B cell (primary cell): ENCODE results near the gene CATSPER3. TPM values are rescaled to one million over a fixed set of nuclear protein-coding genes. Genes with fewer than 3 reads are reported as not detected.

ENCODE experiments used
- ATAC-seq: fragments of 200-7000 bp; cut with Tn5 transposase; one replicate; pipeline ENCODE4 v1.10.0; 2021; ENCODE audit warnings: low read depth, mild to moderate bottlenecking, moderate number of reproducible peaks, moderate library complexity
- CTCF ChIA-PET: fragments of 350-600 bp; sonication (Branson Sonifier 250); formaldehyde crosslinking; loops from one replicate; lab custom pipeline; 2021; ENCODE audit warnings: antibody characterized with exemption, inconsistent platforms; lab: Charles Lee
- POLR2A ChIA-PET: fragments of 350-600 bp; sonication (Branson Sonifier 250); formaldehyde crosslinking; loops from one replicate; lab custom pipeline; 2021; ENCODE audit warnings: antibody characterized with exemption; lab: Charles Lee
- DNase-seq: peaks from one replicate; pipeline ENCODE4 v3.0.0; 2013
- H2AFZ ChIP-seq: 2 replicates; pipeline ENCODE4 v1.6.1; 2012; ENCODE audit warnings: mild to moderate bottlenecking, low read depth, low read length; ENCODE audit not compliant: insufficient read depth, poor library complexity, severe bottlenecking
- H3K27ac ChIP-seq, 2 donors: 1 replicate in 1 of 2; 2 replicates in 1 of 2; pipeline ENCODE4 v1.5.1; 2012 to 2013; ENCODE audit warnings: low read length in 2 of 2, mild to moderate bottlenecking in 2 of 2, moderate library complexity in 1 of 2
- H3K27me3 ChIP-seq, 4 experiments: fragments of 200-600 bp in 1 of 4; sonication (generic) in 1 of 4; replicated peaks in 1 of 4; 1 replicate in 2 of 4; 2 replicates in 2 of 4; pipeline versions ENCODE4 v1.6.1 to v1.7.0; 2013 to 2016; ENCODE audit warnings: low read length in 3 of 4, mild to moderate bottlenecking in 2 of 4, mixed read lengths in 1 of 4, moderate library complexity in 1 of 4; ENCODE audit not compliant: insufficient read depth in 4 of 4, control insufficient read depth in 3 of 4; ENCODE audit errors: control extremely low read depth in 1 of 4
- H3K36me3 ChIP-seq, 2 experiments: replicated peaks in 1 of 2; 1 replicate in 1 of 2; 2 replicates in 1 of 2; pipeline versions ENCODE4 v1.6.1 to v1.7.1; 2013; ENCODE audit warnings: low read length in 1 of 2; ENCODE audit not compliant: insufficient read depth in 2 of 2, control insufficient read depth in 1 of 2; ENCODE audit errors: control extremely low read depth in 1 of 2, extremely low read depth in 1 of 2
- H3K4me1 ChIP-seq, 2 donors: fragments of 200-600 bp in 1 of 2; sonication (generic) in 1 of 2; 1 replicate in 1 of 2; 2 replicates in 1 of 2; pipeline versions ENCODE4 v1.5.1 to v1.6.1; 2013 to 2017; ENCODE audit warnings: low read length in 2 of 2; ENCODE audit not compliant: control insufficient read depth in 2 of 2, insufficient read depth in 2 of 2
- H3K4me2 ChIP-seq: replicated peaks from 2 replicates; pipeline ENCODE3; 2012; ENCODE audit warnings: mild to moderate bottlenecking, low read depth, low read length; ENCODE audit not compliant: poor library complexity, severe bottlenecking
- H3K4me3 ChIP-seq, 5 experiments: fragments of 200-600 bp in 1 of 5; sonication (generic) in 1 of 5; 1 replicate in 3 of 5; 2 replicates in 2 of 5; pipeline versions ENCODE4 v1.5.1 to v1.7.0; 2011 to 2016; ENCODE audit warnings: low read length in 4 of 5, mild to moderate bottlenecking in 4 of 5, low read depth in 2 of 5, control low read depth in 1 of 5, moderate library complexity in 1 of 5; ENCODE audit not compliant: insufficient read depth in 1 of 5; ENCODE audit errors: control extremely low read depth in 1 of 5, extremely low read depth in 1 of 5
- H3K79me2 ChIP-seq: fragments of 200-600 bp; sonication (generic); one replicate; pipeline ENCODE4 v1.6.0; 2016; ENCODE audit warnings: low read length; ENCODE audit not compliant: control insufficient read depth, insufficient read depth
- H3K9ac ChIP-seq: fragments of 200-600 bp; sonication (generic); 2 replicates; pipeline ENCODE4 v1.6.1; 2017; ENCODE audit warnings: mild to moderate bottlenecking, low read length, moderate library complexity
- H3K9me3 ChIP-seq, 3 donors: one replicate each; pipeline versions ENCODE4 v1.6.1 to v1.7.1; 2013; ENCODE audit warnings: low read length in 2 of 3; ENCODE audit not compliant: control insufficient read depth in 2 of 3, insufficient read depth in 1 of 3; ENCODE audit errors: control extremely low read depth in 1 of 3
- H4K20me1 ChIP-seq: 2 replicates; pipeline ENCODE4 v1.6.0; 2012; ENCODE audit warnings: mild to moderate bottlenecking, low read length; ENCODE audit not compliant: insufficient read depth, control insufficient read depth, poor library complexity, severe bottlenecking
- H3K27ac Mint-ChIP-seq: one replicate; pipeline ENCODE4 v1.8.0; 2021; ENCODE audit warnings: mixed read lengths
- H3K27me3 Mint-ChIP-seq: one replicate; pipeline ENCODE4 v1.8.0; 2021; ENCODE audit warnings: mixed read lengths
- H3K4me1 Mint-ChIP-seq: one replicate; pipeline ENCODE4 v1.8.0; 2021; ENCODE audit warnings: mixed read lengths
- H3K4me3 Mint-ChIP-seq: one replicate; pipeline ENCODE4 v1.8.0; 2021; ENCODE audit warnings: mixed read lengths
- H3K9me3 Mint-ChIP-seq: one replicate; pipeline ENCODE4 v1.8.0; 2022; ENCODE audit warnings: mixed read lengths; ENCODE audit not compliant: insufficient read depth
- EZH2 ChIP-seq: IDR thresholded peaks from 2 replicates; pipeline ENCODE4 v1.6.1; 2012; ENCODE audit warnings: borderline replicate concordance, low read depth, mild to moderate bottlenecking, moderate library complexity, low read length; ENCODE audit not compliant: insufficient read depth, poor library complexity, severe bottlenecking
- WGBS: methylation state at CpG from one replicate; pipeline ENCODE4 v1.1.5; 2013; ENCODE audit warnings: missing lambda C conversion rate; ENCODE audit not compliant: insufficient coverage; 5-methylcytosine and 5-hydroxymethylcytosine counted together
- intact Hi-C: fragments of 100-400 bp; cut with micrococcal nuclease; formaldehyde crosslinking; loops from one replicate; pipeline ENCODE4 v1.10.0; 2022
- polyA plus RNA-seq: library from polyadenylated mRNA; depleted of rRNA; stranded (reverse); fragments of >200 nt; gene quantifications from 2 replicates; pipeline ENCODE4 v1.2.3, GENCODE V29; 2012
- total RNA-seq, 2 donors: library from RNA; stranded (reverse); fragments of 120-200 nt in 1 of 2; gene quantifications; 1 replicate in 1 of 2; 2 replicates in 1 of 2; pipeline versions ENCODE4 v1.2.3 to v1.2.4, GENCODE V29; 2013 to 2022
- TF ChIP-seq, protein P1 (sequence below): fragments of 200-600 bp; IDR thresholded peaks from one replicate; pipeline ENCODE4 v1.8.0; 2022; ENCODE audit warnings: antibody characterized with exemption, mild to moderate bottlenecking

CATSPER3 gene
- total and polyA plus RNA-seq, 2 donors (not counting 1 experiment from before 2014, with no cell fraction given) = 0.79 to 1.3 TPM

DNA sequence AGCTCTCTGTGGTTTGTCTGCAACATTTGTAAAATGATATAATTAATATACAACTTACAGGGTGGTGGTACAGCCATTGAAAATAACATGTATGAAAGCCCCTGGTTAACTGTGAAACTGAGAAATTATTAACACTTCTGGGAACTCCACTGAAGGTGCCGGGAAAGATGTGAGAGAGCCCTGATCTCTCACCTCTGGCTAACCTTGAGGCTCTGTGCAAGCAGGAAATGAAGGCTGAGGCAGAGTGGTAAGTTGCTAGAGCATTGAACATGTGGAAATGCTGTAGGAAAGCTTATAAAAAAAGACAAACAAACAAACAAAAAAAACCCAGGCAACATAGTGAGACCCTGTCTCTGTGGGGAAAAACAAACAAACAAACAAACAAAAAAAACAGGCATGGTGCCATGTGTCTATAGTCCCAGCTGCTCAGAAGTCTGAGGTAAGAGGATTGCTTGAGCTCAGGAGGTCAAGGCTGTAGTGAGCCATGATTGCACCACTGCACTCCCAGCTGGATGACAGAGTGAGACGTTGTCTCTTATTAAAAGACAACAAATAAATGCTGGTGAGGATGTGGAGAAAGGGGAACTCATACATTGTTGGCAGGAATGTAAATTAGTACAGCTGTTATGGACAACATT is 7.5 kb downstream of the CATSPER3 start:
- Histone ChIP-seq H3K4me2 (no peak overlapping the region), H4K20me1 (no peaks in the 10 kb centered on the region), H3K9ac (no peak overlapping the region), H3K36me3 (no peaks in the 10 kb centered on the region), H3K4me3 (no peak overlapping the region), H3K79me2 (no peaks in the 10 kb centered on the region), H3K9me3 (peaks cover 0 to 24% (median 19%) of the 10 kb centered on the region in 3 donors), H3K27ac (no peak overlapping the region), H3K27me3 (no peaks in the 10 kb centered on the region), H2AFZ (no peak overlapping the region), H3K4me1 (no peaks in the 10 kb centered on the region)
- H3K4me3 Mint-ChIP-seq = no peak overlapping the region
- POLR2A ChIA-PET = no interaction called here
- H3K9me3 Mint-ChIP-seq = peaks cover 12% of the 10 kb centered on the region
- CTCF ChIA-PET = no interaction called here
- no CpG with 5 or more reads among the region's 2 CpGs for WGBS
- TF ChIP-seq EZH2 = no peak
- TF ChIP-seq, protein P1, sequence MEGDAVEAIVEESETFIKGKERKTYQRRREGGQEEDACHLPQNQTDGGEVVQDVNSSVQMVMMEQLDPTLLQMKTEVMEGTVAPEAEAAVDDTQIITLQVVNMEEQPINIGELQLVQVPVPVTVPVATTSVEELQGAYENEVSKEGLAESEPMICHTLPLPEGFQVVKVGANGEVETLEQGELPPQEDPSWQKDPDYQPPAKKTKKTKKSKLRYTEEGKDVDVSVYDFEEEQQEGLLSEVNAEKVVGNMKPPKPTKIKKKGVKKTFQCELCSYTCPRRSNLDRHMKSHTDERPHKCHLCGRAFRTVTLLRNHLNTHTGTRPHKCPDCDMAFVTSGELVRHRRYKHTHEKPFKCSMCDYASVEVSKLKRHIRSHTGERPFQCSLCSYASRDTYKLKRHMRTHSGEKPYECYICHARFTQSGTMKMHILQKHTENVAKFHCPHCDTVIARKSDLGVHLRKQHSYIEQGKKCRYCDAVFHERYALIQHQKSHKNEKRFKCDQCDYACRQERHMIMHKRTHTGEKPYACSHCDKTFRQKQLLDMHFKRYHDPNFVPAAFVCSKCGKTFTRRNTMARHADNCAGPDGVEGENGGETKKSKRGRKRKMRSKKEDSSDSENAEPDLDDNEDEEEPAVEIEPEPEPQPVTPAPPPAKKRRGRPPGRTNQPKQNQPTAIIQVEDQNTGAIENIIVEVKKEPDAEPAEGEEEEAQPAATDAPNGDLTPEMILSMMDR = no peak
- no peak overlapping the region for H3K27ac Mint-ChIP-seq
- ATAC-seq = no peak
- intact Hi-C loops = no loop called here
- DNase-seq = no peak
- H3K4me1 Mint-ChIP-seq = no peaks in the 10 kb centered on the region
- H3K27me3 Mint-ChIP-seq = no peaks in the 10 kb centered on the region

DNA sequence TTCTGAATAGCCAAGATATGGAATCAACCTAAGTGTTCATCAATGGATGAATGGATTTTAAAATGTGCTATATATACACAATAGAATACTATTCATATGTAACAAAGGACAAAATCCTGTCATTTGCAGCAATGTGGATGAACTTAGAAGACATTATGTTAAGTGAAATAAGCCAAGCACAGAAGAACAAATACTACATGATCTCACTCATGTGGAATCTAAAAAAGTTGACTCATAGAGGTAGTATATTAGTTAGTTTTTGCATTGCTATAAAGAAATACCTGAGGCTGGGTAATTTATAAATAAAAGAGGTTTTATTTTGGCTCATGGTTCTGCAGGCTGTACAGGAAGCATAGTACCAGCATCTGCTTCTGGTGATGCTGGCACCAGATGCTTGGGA is 8.1 kb downstream of the CATSPER3 start:
- POLR2A ChIA-PET = no interaction called here
- Histone ChIP-seq H2AFZ (no peak overlapping the region), H3K27ac (no peak overlapping the region), H3K4me2 (no peak overlapping the region), H3K79me2 (no peaks in the 10 kb centered on the region), H3K27me3 (no peaks in the 10 kb centered on the region), H3K4me3 (no peak overlapping the region), H3K4me1 (no peaks in the 10 kb centered on the region), H3K9ac (no peak overlapping the region), H4K20me1 (no peaks in the 10 kb centered on the region), H3K36me3 (no peaks in the 10 kb centered on the region), H3K9me3 (peaks cover 0 to 26% (median 19%) of the 10 kb centered on the region in 3 donors)
- no peak overlapping the region for H3K4me3 Mint-ChIP-seq
- H3K4me1 Mint-ChIP-seq = no peaks in the 10 kb centered on the region
- H3K27me3 Mint-ChIP-seq = no peaks in the 10 kb centered on the region
- CTCF ChIA-PET = no interaction called here
- DNase-seq (no peak), ATAC-seq (no peak)
- intact Hi-C loops = no loop called here
- no peak for TF ChIP-seq EZH2
- TF ChIP-seq, protein P1 = no peak
- no peak overlapping the region for H3K27ac Mint-ChIP-seq
- H3K9me3 Mint-ChIP-seq = peaks cover 12% of the 10 kb centered on the region
